AG08396 (cell line): ENCODE data around the gene RPRD1B.

Source experiments
- DNase-seq: peaks from one replicate; pipeline ENCODE4 v3.0.0; 2012; ENCODE audit warnings: low spot score, mixed read lengths

RPRD1B gene

GRCh38 chr20:38036366-38036765 lies 2.8 kb downstream of the RPRD1B start:
- no peak for DNase-seq

- DNase-seq: no peak
Measured at GRCh38 chr20:38040276-38040675, 6.7 kb downstream of the RPRD1B start.

DNA sequence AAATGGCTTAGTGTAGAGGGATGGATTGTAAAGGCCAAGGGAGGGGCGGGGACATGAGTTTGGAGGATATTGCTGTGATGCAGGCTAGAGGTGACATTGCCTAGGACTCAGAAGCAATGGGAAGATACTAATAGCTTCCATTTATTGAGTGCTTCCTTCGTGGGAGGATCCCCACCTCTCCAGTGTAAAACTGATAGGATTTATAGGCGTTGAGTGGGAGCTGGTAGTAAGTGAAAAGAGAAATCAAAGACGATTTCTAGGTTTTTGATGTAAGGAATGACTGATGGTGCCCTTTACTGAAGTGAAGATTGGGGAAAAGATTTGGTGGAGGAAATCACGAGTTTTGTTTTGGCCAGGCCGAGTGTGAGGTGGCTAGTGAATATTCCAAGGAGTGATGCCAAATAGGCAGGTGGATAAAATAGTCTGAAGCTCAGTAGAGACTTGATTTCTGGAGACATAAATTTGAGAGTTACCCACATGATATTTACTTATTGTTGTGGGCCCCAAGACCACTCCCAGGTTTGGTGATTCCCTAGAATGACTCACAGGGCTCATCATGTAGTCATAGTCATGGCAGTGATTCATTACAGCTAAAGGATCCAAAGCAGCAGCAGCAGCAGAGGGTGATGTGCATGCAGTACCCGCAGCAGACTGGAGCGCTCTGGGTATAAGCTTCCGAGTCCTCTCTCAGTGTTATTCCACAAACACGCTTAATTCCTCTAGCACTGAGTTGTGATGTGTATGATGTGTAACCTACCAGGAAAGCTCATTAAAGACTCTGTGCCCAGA lies 10.2 kb downstream of the RPRD1B start:
- DNase-seq: peak; percentile 39

DNA sequence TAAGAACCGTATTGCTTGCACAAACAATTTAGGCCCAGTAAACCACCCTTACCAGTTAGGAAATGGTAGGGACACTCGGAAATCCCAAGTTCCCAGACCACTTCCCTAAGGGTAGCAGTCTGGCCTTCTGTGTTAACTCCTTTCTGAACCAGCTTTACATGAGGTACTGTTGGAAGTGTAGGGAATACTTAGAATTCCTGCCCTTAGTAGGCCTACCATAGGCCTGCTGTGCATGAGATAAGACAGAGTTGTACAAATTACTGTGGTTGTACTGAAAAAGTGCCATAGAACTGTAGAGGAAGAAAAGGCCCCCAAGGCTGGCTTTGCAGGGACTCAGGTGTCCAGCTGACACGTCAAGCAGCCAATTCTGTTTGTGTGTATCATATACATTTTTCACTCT lies 11.1 kb downstream of the RPRD1B start:
- no peak for DNase-seq

DNA sequence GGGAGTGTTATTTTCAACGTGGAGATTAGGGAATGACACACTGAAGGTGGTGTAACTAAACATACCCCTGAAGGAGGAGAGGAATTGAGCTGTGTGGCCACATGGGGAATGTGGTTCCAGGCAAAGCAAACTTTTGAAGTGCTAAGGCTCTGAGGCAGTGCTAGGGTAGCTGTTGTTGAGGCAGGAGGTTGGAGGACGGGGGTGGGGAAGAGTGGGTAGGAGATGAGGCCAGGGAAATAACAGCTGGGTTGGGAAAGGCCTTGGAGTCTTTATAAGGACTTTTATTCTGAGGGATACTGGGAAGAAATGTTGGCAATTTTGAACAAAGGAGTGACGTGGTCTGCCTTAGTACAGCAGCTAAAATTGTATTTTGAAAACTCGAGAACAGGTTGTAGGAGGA lies 13.0 kb downstream of the RPRD1B start:
- DNase-seq: no peak

GRCh38 chr20:38049800-38050199 lies 16.3 kb downstream of the RPRD1B start:
- DNase-seq: peak; percentile 46

DNA sequence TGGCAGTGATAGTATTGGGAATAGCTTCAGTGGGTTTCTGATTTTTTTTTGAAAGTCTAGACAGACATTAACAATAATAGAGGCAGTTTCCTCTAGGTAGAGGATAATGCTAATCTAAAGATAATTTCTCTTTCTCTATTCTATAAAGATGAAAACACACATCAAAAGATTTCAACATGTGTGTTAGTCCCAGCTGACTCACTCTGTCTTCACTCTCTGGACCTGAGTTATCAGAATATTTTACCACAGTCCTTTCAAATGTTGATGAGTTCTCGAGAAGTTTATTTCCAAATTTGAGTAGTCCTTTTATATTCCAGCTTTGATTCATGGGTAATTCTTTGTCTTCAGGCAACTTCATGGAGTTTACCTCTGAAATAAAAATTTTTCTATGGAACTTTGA lies 17.1 kb downstream of the RPRD1B start:
- no peak for DNase-seq

DNA sequence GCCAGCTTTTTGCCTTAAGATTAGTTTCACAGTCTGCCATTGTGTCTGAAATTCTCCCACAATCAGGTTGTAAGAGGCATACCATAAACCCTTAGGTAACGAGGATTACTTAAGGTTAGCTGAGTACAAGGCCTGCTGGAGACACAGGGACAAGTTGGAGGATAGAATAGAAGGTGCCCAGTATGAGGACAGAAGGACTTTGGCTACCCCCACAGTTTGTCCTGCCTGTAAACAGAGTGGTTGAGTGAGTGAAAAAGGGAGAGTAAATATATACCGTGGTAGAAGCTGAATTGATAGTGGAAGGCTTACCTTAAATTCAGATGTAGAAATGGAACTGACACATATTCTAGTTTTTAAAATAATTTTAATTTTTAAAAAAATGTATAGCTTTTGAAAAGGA lies 19.3 kb downstream of the RPRD1B start:
- DNase-seq: no peak

GRCh38 chr20:38054647-38055046 lies 21.1 kb downstream of the RPRD1B start:
- no peak for DNase-seq

DNA sequence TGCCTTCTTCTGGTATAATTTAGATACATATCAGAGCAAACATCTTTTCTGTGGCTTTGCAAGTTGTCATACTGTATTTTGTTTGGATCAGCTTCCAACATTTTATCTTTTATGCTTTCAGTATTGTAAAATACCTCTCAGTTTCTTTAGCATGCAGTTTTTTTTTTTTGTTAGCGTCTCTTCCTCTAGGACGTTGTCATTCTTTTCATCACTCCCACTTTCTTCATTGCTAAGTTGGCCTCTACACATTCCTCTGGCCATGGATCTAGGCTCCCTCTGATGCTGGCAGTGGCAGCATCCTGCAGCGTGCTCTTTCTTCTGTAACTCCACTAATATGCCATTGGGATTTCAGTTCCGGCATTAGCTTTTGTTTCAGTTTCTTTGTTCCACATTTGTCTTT lies 21.7 kb downstream of the RPRD1B start:
- no peak for DNase-seq

DNA sequence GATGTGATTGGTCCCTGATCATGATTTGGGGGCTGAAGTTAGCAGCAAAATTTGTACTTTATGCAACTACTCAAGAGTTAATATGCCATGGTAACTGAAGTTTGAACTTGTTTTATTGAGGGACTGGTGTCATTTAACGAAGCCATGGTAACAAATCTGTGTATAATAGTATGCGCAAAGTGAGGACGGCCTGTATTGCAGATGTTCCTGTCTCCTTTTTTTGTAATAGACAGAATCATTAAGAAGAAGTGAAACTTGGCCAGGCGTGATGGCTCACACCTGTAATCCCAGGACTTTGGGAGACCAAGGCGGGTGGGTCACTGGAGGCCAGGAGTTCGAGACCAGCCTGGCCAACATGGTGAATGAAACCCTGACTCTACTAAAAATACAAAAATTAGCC lies 22.3 kb downstream of the RPRD1B start:
- DNase-seq: no peak

- peak; percentile 72 for DNase-seq
Measured at GRCh38 chr20:38057351-38057972, 23.9 kb downstream of the RPRD1B start.

DNA sequence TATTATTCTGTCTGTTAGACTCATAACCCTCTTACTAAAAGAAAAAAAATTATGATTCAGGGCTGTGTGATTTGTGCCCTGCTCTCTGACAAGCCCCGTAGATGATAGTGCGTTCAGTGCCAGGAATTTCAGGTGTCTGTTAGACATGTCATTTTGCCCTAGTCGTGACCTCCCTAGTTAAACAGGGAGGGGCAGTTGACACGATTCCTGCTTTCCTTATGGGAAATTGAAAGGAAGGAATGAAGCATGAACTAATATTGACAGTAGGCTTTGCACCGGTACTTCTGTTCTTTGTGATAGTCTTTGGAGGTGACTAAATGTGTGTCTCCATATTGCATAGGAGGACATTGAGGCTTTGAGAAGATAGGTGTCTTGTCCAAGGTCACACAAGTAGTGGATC lies 26.3 kb downstream of the RPRD1B start:
- no peak for DNase-seq

GRCh38 chr20:38060536-38060935 lies 27.0 kb downstream of the RPRD1B start:
- no peak for DNase-seq

- DNase-seq: no peak
Measured at GRCh38 chr20:38061109-38061508, 27.6 kb downstream of the RPRD1B start.

GRCh38 chr20:38062890-38063289 lies 29.3 kb downstream of the RPRD1B start:
- DNase-seq: no peak

DNA sequence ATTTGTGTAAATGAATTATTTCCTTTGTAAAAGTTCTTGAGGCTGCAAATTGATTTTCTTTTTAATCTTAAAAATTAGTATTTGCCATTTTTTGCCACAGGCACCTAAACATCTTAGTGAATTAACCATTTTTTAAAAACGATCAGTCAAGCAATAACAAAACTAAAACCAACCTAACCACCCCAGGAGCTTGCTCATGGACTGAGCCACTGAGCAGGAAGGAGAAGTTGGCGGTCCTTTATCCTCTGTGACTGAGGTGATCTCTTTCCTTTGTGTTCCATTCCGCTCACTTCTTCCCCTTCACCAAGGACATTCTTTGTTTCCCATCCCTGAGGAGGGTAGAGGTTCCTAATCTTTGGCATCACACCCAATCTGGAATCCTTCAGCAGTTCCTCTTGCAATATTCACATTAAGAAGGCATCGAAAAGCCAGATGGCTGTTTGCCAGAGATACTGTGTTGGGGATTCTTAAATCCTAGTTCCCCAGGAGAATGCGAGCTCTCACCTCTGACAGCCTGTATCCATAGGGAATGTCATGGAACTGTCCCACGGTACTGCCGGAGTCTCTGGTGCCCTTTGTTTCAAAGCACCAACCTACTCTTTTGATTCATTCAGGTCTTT lies 30.5 kb downstream of the RPRD1B start:
- no peak for DNase-seq

DNA sequence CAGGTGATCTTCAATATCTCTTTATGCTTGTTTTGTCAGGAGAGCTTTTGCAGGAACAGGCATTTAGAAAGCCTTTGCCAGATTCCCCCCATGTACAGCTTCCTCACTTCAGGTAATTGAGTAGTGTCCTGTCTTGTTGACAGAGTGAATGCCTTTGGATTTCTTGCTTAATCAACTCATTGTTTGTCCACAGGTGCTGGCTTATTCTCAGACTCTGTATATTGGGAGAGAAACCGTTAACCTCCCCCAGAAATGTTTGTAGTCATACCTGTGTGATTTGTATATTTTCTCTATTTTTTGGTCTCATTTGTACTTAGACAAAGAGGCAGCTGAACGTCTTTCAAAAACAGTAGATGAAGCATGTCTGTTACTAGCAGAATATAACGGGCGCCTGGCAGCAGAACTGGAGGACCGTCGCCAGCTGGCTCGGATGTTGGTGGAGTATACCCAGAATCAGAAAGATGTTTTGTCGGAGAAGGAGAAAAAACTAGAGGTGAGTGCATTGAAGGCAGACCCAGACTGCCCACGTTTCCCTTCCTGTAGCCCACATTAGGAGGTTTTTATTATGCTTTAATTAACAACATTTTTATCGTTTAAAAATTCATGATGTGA lies 32.3 kb downstream of the RPRD1B start:
- no peak for DNase-seq

GRCh38 chr20:38066969-38067716 lies 33.6 kb downstream of the RPRD1B start:
- DNase-seq: no peak

DNA sequence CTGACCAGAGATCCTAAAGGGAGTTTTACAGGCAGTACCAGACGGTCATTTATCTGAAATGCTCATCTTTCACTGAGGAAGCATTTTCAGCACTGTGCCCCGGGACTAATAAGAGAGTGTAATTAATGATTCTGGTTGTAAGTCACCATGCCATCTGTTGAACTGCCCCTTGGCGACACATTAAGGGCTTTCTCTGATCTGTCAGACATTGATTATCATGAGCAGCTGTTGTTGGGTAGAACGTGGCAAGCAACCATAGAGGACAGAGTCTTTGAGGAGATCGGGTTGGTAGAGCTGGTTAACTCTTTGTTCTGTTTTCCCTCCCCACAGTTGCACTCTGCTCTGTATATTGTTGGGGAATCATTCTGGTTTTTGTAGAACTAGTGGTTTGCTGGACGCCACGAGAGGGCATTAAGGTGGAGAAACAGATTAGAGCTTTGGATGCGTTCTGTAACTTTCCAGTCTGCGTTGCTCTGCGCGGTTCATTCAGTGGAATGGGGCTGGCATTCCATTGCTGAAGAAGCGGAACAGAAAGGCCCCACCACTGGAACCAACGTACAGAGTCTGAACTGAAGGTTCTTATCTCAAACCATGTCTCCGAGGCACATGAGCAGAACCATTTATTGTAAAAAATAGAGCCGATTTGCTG lies 34.3 kb downstream of the RPRD1B start:
- DNase-seq: no peak

DNA sequence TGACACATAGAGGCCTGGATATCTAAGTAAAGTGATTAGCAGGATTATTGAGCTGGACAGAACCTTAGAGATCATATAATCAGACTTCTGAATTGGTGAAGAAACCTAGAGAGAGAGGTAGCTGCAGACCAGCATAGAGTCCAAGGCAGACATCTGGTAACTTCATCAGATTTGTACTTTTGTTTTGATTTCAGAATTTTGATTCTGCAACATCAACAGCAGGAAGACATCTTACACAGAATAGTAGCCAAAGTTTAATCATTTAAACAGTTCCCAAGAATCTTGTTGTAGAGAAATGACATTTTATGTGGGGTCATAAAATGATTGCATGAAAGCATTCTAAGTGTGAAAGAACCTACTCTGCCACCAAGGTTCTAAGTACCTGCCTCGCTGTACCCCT lies 39.4 kb downstream of the RPRD1B start:
- no peak for DNase-seq
